GM19397 (cell line): Measurements from ENCODE around the gene GRPEL1.

ENCODE experiments used
- ATAC-seq: cut with Tn5 transposase; IDR thresholded peaks from one replicate; pipeline ENCODE4 v1.9.1; 2021; ENCODE audit warnings: mild to moderate bottlenecking, moderate library complexity; ENCODE audit not compliant: unreplicated experiment

Gene GRPEL1

DNA sequence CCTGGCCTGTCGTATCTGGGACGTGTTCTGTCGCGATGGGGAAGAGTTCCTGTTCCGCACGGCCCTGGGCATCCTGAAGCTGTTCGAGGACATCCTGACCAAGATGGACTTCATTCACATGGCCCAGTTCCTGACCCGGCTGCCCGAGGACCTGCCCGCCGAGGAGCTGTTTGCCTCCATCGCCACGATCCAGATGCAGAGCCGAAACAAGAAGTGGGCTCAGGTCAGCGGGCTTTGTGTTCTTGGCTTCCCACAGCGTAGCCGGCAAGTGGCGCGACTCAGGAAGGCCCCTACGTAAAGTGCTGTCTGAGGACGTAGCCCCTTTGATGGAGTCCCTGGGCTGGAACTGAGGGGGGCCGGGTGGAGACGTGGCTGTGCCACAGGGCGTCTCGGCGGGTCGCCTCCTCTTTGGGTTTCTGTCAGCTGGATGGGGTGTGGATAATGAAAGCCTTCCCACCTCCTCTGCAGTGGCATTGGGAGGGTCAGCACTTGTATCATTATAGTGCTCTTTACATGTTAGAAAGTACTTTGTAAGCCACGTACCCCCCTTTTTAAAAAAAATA, 42.7 kb downstream of the GRPEL1 start:
- ATAC-seq = no peak

DNA sequence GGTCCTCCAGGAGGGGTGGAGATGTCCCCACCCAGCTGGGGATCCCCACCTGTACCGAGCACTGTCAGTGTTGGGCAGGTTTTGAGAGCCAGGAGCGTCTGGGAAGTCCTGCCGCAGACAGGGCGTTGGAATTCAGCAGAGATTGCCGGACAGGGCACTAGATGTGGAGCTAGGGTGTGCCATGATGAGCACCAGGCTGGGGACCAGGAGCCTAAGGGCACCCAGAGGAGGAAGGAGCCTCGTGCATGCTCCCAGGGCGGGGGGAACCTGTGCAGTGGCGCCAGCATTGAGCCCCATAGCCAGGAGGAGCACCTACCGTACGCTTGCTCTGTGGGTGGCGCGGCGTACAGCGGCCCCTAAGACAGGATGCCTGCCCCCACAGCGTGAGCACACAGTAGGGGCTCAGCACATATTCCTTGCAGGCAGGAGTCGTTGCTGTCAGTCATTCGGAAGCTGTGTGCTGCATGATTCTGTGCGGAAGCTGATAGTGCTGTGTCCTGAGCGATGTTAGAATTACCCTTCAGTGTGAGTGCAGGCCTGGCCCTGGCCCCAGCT, 43.5 kb downstream of the GRPEL1 start:
- ATAC-seq = no peak

DNA sequence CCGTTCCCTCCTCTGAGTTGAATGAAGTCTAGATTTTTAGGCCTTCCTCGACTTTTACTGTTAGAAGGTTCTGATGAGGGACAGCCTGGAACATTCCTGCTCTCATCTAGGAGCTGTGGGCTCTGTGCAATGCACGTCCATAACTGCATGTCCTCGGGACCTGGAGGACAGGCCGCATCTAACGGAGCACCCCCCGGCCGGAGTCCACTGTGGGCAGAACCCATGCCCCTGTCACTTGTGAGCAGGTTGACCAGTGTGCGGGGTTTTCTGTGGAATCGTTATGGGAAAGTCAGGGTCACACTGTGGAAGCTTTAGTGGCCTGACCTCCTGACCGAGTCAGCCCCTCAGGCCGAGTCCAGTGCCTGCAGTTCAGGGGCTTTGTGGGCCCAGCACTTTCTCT, 44.0 kb downstream of the GRPEL1 start:
- ATAC-seq = no peak

DNA sequence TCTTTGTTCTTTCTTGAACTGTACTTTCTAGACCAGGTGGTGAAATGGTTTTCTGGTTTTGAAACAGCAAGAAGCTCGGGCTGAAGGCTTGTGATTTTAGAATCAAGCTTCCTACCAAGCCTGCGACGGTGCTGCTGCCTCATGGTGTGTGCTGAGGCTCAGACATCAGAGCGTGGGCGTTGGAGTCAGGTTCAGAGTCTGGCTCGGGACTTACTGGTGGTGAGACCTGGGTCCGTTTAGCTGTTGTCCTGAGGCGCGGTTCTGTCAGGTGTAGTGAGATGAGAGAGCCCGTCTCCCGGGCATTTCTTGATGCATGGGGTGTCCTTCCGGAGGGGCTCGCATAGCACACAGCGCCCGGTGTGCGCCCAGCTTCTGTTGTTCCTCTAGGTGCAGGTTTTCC, 44.4 kb downstream of the GRPEL1 start:
- ATAC-seq = no peak

DNA sequence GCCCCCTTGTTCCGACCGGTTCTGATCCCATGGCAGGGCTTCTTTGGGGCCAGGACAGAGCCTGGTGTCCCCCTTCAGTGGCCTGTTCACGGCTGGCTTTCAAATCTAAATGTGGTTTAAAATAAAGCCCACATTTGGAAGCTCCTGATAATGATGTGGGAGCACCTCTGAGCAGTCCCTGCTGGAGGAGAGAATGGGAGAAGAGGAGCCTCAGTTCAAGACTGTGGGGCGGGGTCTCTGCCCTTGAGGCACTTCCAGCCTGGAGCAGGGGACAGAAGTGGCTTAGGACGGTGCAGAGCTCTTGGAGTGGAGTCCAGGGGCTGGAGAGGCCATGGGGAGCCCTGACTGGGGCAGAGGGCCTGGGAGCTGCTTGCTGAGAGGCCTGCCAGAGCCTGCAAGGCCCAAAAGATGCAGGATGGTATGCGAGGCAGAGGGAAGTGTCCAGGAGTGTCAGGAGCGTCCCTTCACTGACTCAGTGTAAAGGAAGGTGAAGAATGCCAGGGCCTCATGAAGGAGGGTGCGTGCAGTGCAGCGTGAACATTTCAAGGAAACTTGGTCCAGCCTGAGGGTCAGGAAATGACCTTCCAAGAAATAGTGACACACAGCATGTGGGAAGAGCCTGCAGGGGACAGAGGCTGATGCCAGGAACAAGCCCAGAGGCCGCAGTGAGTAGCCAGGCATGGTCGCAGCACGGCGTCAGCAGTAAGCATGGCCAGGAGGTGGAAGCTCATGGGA, 45.8 kb downstream of the GRPEL1 start:
- ATAC-seq = no peak

DNA sequence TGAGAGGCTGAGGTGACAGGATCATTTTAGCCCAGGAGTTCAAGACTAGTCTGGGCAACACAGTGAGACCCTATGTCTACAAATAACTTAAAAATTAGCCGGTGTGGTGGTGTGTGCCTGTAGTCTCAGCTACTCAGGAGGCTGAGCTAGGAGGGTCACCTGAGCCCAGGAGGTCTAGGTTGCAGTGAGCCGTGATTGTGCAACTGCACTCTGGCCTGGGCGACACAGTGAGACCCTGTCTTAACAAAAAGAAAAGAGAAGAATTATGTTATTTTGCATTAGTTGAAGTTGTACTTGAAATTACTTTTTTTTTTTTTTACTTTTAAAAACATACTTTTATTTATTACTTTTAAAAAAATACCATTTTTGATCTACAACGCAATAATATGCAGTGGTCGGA, 46.5 kb downstream of the GRPEL1 start:
- ATAC-seq = no peak

DNA sequence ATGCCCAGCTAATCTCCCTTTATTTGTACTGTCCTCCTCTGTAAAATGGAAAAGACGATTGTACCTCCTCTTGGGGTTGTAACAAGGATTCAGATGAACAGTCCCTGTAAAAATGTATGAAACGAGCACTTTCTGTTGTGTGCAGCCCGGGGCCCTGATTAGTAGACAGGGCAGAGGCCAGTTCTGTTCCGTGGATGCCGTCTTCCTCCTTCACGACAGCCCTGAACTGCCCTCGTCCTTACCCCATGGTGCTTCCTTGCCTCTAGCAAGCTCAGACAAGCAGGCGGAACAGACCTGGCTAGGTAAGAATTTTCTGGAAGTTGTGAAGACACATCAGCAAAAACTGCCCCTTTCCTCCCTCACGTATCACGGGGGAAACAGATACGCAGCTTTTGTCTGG, 47.0 kb downstream of the GRPEL1 start:
- ATAC-seq = no peak

DNA sequence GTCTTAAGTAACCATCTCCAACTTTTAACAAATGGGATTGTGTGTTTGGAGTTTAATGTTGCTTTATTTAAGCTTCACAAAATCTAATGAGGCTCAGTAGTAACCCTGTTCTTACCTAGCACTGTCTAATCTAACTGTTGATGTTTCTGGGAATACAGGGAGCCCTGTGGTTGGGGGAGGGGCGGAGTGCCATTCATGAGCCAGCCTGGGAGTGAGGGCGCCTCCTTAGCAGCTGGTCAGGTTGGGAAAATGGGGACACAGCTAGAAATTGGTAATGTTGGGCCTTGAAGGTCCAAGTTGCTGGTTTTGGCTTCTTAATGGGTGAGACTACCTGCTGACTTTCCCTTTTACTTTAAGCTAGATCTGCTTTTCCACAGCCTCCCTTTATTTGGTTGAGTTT, 47.6 kb downstream of the GRPEL1 start:
- no peak for ATAC-seq

DNA sequence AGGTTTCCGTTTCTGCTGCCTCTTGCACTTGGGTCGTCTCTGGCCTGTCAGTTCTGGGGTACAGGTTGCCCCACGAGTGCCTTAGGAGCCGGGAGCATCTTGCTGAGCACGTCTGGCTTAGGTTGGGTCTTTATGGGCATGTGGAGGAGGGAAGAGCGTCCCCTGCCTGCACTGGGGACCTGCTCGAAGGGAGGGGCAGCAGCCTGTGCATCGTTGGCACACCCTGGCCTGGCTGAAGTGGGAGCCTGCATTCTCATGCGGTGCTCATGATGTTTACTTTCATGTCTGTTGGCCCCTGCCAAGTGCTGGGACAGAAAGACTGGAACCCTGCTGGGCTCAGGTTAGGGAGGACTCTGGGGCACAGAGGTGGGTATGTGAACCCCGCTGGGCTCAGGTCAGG, 48.5 kb downstream of the GRPEL1 start:
- ATAC-seq = no peak

DNA sequence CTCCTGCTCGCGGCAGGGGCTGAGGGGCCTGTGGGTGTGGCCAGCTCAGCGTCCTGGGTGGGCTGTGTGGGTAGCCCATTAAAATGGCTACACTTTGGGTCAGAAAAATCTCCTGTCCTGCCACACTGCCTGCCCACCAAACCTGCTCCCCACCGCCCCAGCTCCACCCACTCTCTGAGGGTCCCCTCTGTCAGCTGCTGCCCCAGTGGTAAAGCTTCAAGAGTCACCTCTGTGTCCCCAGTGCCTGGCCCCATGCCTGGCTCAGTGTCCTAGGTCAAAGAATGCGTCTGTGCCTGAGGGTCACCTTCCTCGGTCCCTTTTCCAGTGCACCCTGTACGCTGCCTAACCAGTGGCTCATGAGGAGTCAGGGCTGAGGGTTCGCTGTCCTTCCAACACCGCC, 49.6 kb downstream of the GRPEL1 start:
- no peak for ATAC-seq

DNA sequence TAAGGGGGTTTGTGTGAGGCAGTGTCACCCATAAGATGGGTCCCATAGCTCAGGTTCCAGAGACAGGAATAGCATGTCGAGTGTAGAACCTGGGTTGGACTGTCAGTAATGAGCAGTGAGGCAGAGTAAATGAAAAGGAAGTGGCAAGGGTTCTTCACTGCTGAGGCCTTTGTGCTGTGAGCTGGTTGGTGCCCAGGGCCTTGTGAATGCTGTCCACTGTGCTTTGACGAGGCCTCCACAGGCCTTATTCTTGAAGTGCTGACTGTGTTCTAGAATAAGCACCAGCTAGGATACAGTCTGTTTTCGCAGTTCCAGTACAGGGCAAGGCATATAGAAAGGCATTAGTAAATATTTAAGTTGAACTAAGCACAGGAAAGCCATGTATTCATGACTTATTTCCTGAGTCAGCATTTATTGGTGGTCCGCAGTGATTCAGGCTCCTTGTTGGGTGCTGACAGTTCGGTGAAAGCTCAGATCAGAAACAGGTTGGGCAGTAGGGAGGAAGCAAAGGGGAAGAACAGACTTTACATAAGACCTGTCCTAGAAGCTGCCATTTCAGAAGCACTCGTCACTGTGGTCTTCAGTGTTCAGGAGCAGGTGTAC, 50.3 kb downstream of the GRPEL1 start:
- no peak for ATAC-seq

DNA sequence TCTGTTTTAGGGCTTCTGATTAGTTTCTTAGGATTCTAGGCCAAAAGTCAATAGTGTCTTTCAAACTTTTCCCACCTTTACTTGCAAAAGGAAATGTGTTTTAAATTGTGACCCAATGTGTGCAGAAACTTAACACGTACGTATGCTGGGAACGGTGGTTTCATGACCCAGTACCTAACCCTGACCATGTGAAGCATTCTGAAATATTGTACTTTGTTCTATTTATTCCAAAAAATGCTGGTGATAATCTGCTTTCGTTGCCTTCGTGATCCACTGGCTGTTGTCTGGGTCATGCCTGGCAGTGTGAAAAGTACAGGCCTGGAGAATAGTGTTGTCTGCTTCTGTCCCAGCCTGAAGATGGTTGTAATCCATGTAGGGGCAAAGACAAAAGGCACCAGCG, 51.4 kb downstream of the GRPEL1 start:
- no peak for ATAC-seq

DNA sequence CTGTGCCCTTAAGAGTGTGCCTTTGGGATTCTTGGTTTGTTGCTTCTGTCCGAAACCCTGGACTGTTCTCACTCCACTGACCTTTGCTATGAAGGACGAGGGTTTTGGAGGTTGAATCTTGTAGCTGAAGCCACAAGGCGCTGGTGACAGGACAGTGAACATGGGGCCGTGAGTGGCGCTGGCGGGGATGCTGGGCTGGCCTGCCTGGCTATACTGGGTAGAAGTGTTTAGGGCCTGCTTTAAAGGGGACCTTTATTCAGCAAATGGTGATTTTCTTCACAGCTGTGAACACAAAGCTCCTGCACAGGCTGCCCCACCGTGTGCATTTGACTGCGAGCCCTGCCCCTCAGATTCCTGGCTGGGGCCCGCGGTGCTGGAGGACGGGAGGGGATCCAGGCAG, 51.8 kb downstream of the GRPEL1 start:
- ATAC-seq = no peak

DNA sequence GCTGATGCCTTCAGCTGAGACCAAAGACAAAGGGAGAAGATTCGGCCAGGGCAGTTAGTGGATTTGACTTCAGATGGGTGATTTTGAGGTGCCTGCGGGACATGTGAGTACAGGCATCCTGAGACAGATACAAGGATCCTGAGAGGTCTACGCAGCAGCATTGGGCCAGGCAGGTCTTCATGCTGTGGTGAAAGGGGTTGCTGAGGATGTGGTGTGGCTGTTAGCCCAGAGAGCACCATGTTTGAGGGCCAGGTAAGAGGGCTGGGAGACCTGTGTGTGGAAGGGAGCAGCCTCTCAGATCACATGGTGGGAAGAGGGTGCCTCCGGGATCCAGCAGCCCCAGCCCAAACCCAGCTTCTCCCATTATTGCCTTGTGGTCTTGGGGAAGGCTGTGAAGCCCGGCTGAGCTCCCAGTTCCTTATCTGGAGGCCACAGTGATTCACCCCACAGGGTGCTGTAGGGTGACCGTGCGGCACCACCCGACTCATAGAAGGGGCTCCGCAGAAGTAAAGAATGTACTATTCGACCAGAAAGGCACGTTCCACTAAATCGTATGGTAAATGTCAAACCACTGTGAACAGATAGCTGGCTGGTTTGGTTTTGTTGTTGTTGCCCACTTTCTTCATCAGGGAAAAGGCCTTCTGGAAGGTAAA, 52.4 kb downstream of the GRPEL1 start:
- no peak for ATAC-seq

DNA sequence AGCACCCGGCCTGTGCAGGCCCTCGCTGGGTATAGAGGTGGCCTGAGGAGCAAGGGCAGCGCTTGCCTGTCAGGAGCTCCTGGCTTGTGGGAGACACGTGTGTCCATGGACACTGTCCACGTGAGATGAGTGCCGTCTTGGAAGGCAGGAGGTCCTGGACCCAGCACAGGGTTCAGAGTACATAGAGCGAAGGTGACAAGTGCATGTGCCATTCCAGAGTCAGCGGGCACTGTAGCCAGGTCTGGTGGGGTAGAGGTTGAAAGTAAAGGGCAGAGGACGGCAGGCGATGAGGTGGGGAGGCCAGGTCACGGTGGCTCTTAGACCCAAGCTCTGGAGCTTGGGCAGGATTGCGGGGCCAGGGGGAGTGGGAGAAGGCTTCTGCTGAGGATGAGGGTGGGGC, 53.0 kb downstream of the GRPEL1 start:
- ATAC-seq = no peak

DNA sequence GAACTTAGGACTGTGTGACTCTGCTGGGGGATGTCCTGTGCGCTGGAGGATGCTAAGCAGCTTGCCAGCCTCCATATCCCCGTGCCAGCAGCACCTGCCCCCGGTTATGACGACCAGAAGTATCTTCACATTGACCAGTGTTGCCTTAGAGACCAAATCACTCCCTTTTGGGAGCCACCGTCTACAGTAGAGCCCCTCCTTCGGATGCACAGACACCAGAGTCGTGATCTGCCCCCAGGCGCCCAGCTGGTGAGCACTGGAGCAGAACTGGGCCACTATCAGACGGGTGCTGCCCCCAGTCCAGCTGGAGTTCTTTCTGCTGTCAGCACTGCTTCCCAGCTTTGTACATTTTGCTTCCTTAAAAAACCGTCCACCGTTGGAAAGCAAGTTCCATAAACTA, 54.7 kb downstream of the GRPEL1 start:
- ATAC-seq = no peak

DNA sequence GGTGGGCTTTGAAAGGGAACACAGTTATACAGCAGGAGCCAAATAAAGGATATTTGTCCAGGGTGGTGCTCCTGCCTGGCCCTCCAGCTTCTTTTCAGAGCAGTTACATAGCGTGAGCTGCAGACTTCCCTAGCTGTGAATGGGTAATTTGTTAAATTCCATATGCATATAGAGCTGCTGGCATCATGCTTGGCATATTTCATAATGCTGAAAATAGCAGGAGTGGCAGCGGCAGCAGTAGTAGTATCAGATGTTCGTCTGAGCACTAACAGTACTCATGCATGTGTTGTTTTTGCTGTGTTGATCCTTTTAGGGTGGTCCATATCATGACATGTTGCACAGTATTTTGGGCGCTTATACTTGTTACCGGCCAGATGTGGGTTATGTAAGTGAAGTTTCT, 58.3 kb downstream of the GRPEL1 start:
- no peak for ATAC-seq
